Measurements from ENCODE around the gene RPRD2.

DNA sequence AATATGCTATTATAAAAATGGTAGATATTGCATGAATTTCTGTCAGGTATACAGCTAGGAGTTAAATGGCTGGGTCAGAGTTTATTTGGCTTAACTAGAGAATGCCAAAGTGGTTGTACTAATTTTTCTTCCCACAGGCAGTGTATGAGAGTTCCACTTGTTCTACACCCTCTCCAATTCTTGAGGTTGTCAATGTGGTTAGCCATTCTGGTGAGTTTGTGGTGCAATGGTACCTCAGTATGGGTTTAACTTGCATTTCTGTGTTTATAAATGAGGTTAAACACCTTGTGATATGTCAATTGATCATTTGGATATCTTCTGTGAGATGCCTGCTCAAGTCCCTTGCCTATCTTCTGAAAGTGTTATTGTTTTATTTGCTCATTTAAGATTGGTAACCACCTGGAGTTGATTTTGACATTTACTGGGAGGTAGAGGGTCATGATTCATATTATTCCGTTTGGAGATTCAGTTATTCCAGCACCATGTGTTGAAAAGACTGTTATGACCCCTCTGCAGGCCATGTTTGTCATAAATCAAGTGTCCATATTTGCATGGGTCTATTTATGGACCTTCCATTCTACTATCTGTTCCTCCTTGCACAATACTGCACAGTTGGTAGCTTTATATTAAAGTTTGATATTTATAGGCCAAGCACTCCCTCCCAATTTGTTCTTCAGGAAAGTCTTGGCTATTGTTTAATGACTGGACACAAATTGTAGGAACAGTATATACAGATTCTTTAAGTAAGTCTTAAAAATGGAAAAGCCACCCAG lies 157.4 kb downstream of the RPRD2 start:
- TF ChIP-seq, protein P1, sequence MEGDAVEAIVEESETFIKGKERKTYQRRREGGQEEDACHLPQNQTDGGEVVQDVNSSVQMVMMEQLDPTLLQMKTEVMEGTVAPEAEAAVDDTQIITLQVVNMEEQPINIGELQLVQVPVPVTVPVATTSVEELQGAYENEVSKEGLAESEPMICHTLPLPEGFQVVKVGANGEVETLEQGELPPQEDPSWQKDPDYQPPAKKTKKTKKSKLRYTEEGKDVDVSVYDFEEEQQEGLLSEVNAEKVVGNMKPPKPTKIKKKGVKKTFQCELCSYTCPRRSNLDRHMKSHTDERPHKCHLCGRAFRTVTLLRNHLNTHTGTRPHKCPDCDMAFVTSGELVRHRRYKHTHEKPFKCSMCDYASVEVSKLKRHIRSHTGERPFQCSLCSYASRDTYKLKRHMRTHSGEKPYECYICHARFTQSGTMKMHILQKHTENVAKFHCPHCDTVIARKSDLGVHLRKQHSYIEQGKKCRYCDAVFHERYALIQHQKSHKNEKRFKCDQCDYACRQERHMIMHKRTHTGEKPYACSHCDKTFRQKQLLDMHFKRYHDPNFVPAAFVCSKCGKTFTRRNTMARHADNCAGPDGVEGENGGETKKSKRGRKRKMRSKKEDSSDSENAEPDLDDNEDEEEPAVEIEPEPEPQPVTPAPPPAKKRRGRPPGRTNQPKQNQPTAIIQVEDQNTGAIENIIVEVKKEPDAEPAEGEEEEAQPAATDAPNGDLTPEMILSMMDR (IDR thresholded peaks at IDR 0.05) = no peak
- no peak for TF ChIP-seq POLR2A (IDR thresholded peaks at IDR 0.05)

Data from lower leg skin (tissue), 3 donors.